Measurements from ENCODE around the gene HAND2.

HAND2 gene

GRCh38 chr4:173520921-173521466 is 9.0 kb downstream of the HAND2 start:
- no peak for TF ChIP-seq ARNT (IDR thresholded peaks at IDR 0.05)
- no peak for TF ChIP-seq FOXM1 (IDR thresholded peaks at IDR 0.05; ENCODE audit: borderline replicate concordance)
- TF ChIP-seq ZNF384 (IDR thresholded peaks at IDR 0.05), result no peak
- no peak for TF ChIP-seq SP1 (IDR thresholded peaks at IDR 0.05)
- TF ChIP-seq PKNOX1 (IDR thresholded peaks at IDR 0.05), result no peak

GRCh38 chr4:173519111-173520101 is 10.6 kb downstream of the HAND2 start:
- DNase-seq (ENCODE audit: extremely low spot score), result no peak
- POLR2A ChIA-PET, result interaction anchor here (1.2 kb wide), 1 partner anchor 11 kb away, joined by 3 read pairs; the partner anchor contains the start of gene HAND2
- TF ChIP-seq SUZ12 (IDR thresholded peaks at IDR 0.05), result no peak
- TF ChIP-seq CTBP1 (IDR thresholded peaks at IDR 0.05; ENCODE audit: borderline replicate concordance), result no peak
- TF ChIP-seq ARNT (IDR thresholded peaks at IDR 0.05), result no peak
- CTCF ChIA-PET, result no interaction called here

More at GRCh38 chr4:173520921-173521466, 9.0 kb downstream of the HAND2 start:
- CTCF ChIA-PET, result no interaction called here
- POLR2A ChIA-PET, result no interaction called here
- DNase-seq (ENCODE audit: extremely low spot score), result no peak

- DNase-seq (ENCODE audit: extremely low spot score), result no peak
- CTCF ChIA-PET, result no interaction called here
- POLR2A ChIA-PET, result no interaction called here
- TF ChIP-seq LEF1 (IDR thresholded peaks at IDR 0.05; ENCODE audit: borderline replicate concordance) (no peak), FOXK2 (IDR thresholded peaks at IDR 0.05) (no peak), PKNOX1 (IDR thresholded peaks at IDR 0.05) (no peak), L3MBTL2 (conservative IDR thresholded peaks at IDR 0.05) (no peak), NFRKB (IDR thresholded peaks at IDR 0.05) (no peak), CTBP1 (IDR thresholded peaks at IDR 0.05; ENCODE audit: borderline replicate concordance) (no peak), FOXA1 (IDR thresholded peaks at IDR 0.05) (no peak), HDGF (IDR thresholded peaks at IDR 0.05; ENCODE audit: borderline replicate concordance) (no peak), ARNT (IDR thresholded peaks at IDR 0.05) (no peak), FOXM1 (IDR thresholded peaks at IDR 0.05; ENCODE audit: borderline replicate concordance) (no peak), BHLHE40 (IDR thresholded peaks at IDR 0.05; ENCODE audit: borderline replicate concordance) (no peak), SP1 (IDR thresholded peaks at IDR 0.05) (no peak), ELF4 (IDR thresholded peaks at IDR 0.05) (no peak), SUZ12 (IDR thresholded peaks at IDR 0.05) (no peak), ZNF384 (IDR thresholded peaks at IDR 0.05) (no peak)
Observed at GRCh38 chr4:173518425-173519102, 11.5 kb downstream of the HAND2 start.

GRCh38 chr4:173517781-173518424 is 12.1 kb downstream of the HAND2 start:
- DNase-seq (ENCODE audit: extremely low spot score), result no peak
- no peak for TF ChIP-seq ARNT (IDR thresholded peaks at IDR 0.05)
- no peak for TF ChIP-seq NFRKB (IDR thresholded peaks at IDR 0.05)
- TF ChIP-seq HDGF (IDR thresholded peaks at IDR 0.05; ENCODE audit: borderline replicate concordance), result no peak
- TF ChIP-seq FOXA1 (IDR thresholded peaks at IDR 0.05), result no peak
- POLR2A ChIA-PET, result no interaction called here
- CTCF ChIA-PET, result interaction anchor here (0.6 kb wide), 1 partner anchor 799 kb away, joined by 3 read pairs; no protein-coding TSS in a partner anchor

- TF ChIP-seq SUZ12 (IDR thresholded peaks at IDR 0.05) (no peak), FOXK2 (IDR thresholded peaks at IDR 0.05) (no peak), FOXA1 (IDR thresholded peaks at IDR 0.05) (no peak)
- CTCF ChIA-PET, result interaction anchor here (0.6 kb wide), 1 partner anchor 798 kb away, joined by 3 read pairs; no protein-coding TSS in a partner anchor
- POLR2A ChIA-PET, result no interaction called here
- DNase-seq (ENCODE audit: extremely low spot score), result no peak
Observed at GRCh38 chr4:173516621-173517524, 13.2 kb downstream of the HAND2 start.

GRCh38 chr4:173515458-173515857 is 14.6 kb downstream of the HAND2 start:
- DNase-seq (ENCODE audit: extremely low spot score), result no peak
- TF ChIP-seq TARDBP (IDR thresholded peaks at IDR 0.05) (no peak), CTBP1 (IDR thresholded peaks at IDR 0.05; ENCODE audit: borderline replicate concordance) (no peak), FOXK2 (IDR thresholded peaks at IDR 0.05) (no peak), ELF4 (IDR thresholded peaks at IDR 0.05) (no peak), SUZ12 (IDR thresholded peaks at IDR 0.05) (no peak), LEF1 (IDR thresholded peaks at IDR 0.05; ENCODE audit: borderline replicate concordance) (no peak), ZNF384 (IDR thresholded peaks at IDR 0.05) (no peak), NFRKB (IDR thresholded peaks at IDR 0.05) (no peak), L3MBTL2 (conservative IDR thresholded peaks at IDR 0.05) (no peak)
- ChIA-PET CTCF (no interaction called here), POLR2A (no interaction called here)
